Stimulated activated CD8-positive, alpha-beta memory T cell treated with anti-CD3 and anti-CD28 coated beads, Interleukin-4, amount 100 ng/mL, for 24 hours (primary cell): ENCODE data around the gene SPEM2.
"Not testable (repeated sequence)": the region's sequence is repeated elsewhere in the genome, so short reads cannot be mapped to it uniquely, and the experiment has no call there.

ENCODE experiments used
- DNase-seq: peaks from one replicate; pipeline ENCODE4 v3.0.0-alpha.2; 2020; ENCODE audit warnings: low read depth

The SPEM2 gene

GRCh38 chr17:7471729-7472128, 46.3 kb downstream of the SPEM2 start:
- no peak for DNase-seq

- DNase-seq = not testable (repeated sequence)
Observed at GRCh38 chr17:7474767-7475166, 49.4 kb downstream of the SPEM2 start.

GRCh38 chr17:7475764-7476422, 50.5 kb downstream of the SPEM2 start:
- DNase-seq = no peak

GRCh38 chr17:7476494-7476893, 51.1 kb downstream of the SPEM2 start:
- no peak for DNase-seq

- no peak for DNase-seq
Observed at GRCh38 chr17:7476951-7477350, 51.5 kb downstream of the SPEM2 start.
